A673 (cell line): ENCODE data around the gene MYL9. TPM values are rescaled to one million over a fixed set of nuclear protein-coding genes. Genes with fewer than 3 reads are reported as not detected.

Experiments used
- Bru-seq: library from RNA; stranded (reverse); fragments of 400-500 nt; gene quantifications from one replicate; lab custom pipeline; 2021; lab: Mats Ljungman, UMichigan
- BruChase-seq, 2 experiments: library from RNA; stranded (reverse); fragments of 400-500 nt; gene quantifications; one replicate each; lab custom pipeline; 2021; lab: Mats Ljungman, UMichigan
- BruUV-seq: library from RNA; stranded (reverse); fragments of 400-500 nt; replicated peaks from 2 replicates; lab custom pipeline; 2021; lab: Mats Ljungman, UMichigan
- CTCF ChIA-PET: fragments of 300-600 bp; sonication (Branson Sonifier 250); formaldehyde crosslinking; loops from one replicate; lab custom pipeline; 2022; ENCODE audit warnings: antibody characterized with exemption; lab: Charles Lee
- POLR2A ChIA-PET: fragments of 300-600 bp; sonication (Branson Sonifier 250); formaldehyde crosslinking; loops from one replicate; lab custom pipeline; 2022; ENCODE audit warnings: antibody characterized with exemption; ENCODE audit not compliant: low non-redundant PET; lab: Charles Lee
- DNase-seq: peaks from one replicate; pipeline ENCODE4 v3.0.0-alpha.2; 2015; ENCODE audit warnings: low spot score
- H3K27ac ChIP-seq: fragments of 200-600 bp; sonication (generic); 2 replicates; pipeline ENCODE4 v1.5.1; 2016; ENCODE audit warnings: mixed run types, low read depth, mild to moderate bottlenecking, mixed read lengths, antibody characterized with exemption, low read length; ENCODE audit not compliant: poor library complexity, severe bottlenecking
- H3K27me3 ChIP-seq: fragments of 200-600 bp; sonication (generic); replicated peaks from 2 replicates; pipeline ENCODE4 v1.6.1; 2017; ENCODE audit warnings: mixed run types, low read depth, mild to moderate bottlenecking, mixed read lengths, antibody characterized with exemption, low read length; ENCODE audit not compliant: insufficient read depth, poor library complexity
- H3K36me3 ChIP-seq: fragments of 200-600 bp; sonication (generic); 2 replicates; pipeline ENCODE4 v1.6.1; 2016; ENCODE audit warnings: mixed run types, mild to moderate bottlenecking, mixed read lengths, antibody characterized with exemption, low read length; ENCODE audit not compliant: insufficient read depth, poor library complexity, severe bottlenecking
- H3K4me1 ChIP-seq: fragments of 200-600 bp; sonication (generic); 2 replicates; pipeline ENCODE4 v1.6.1; 2017; ENCODE audit warnings: mixed run types, mild to moderate bottlenecking, mixed read lengths, antibody characterized with exemption, low read length; ENCODE audit not compliant: insufficient read depth, poor library complexity, severe bottlenecking
- H3K4me3 ChIP-seq: fragments of 200-600 bp; sonication (generic); 2 replicates; pipeline ENCODE4 v1.5.1; 2016; ENCODE audit warnings: low read depth, mixed run types, mild to moderate bottlenecking, mixed read lengths, low read length; ENCODE audit not compliant: poor library complexity, severe bottlenecking
- H3K9me3 ChIP-seq: fragments of 200-600 bp; sonication (generic); 2 replicates; pipeline ENCODE4 v1.6.1; 2016; ENCODE audit warnings: mixed run types, low read depth, mild to moderate bottlenecking, mixed read lengths, antibody characterized with exemption, low read length; ENCODE audit not compliant: poor library complexity, severe bottlenecking
- CTCF ChIP-seq: fragments of 300-800, 200-600 bp; sonication (generic); conservative IDR thresholded peaks from 2 replicates; pipeline ENCODE4 v1.5.1; 2017; ENCODE audit warnings: low read depth, mild to moderate bottlenecking, antibody characterized with exemption, low read length, moderate library complexity, mixed read lengths
- EZH2 ChIP-seq: fragments of 200-600 bp; sonication (generic); IDR thresholded peaks from 2 replicates; pipeline ENCODE4 v1.6.1; 2017; ENCODE audit warnings: borderline replicate concordance, low read depth, mild to moderate bottlenecking, mixed read lengths, antibody characterized with exemption, low read length; ENCODE audit not compliant: poor library complexity, severe bottlenecking
- intact Hi-C: fragments of 100-400 bp; cut with micrococcal nuclease; formaldehyde crosslinking; loops from one replicate; pipeline ENCODE4 v1.10.0; 2022; ENCODE audit not compliant: unreplicated experiment
- long read RNA-seq: library from polyadenylated mRNA; stranded (forward); transcript quantifications from one replicate; pipeline ENCODE4 v2.0.0, GENCODE V29; 2022
- total RNA-seq: library from RNA; stranded (reverse); gene quantifications from 2 replicates; pipeline ENCODE4 v1.2.3, GENCODE V29; 2021

The MYL9 gene
- total RNA-seq (0.11 TPM in 1 of 2 replicates, not detected in the other), Bru-seq, nascent RNA (percentile 7 among the genes with signal in this experiment), BruChase-seq, experiment 1, labeled RNA remaining after a 2-hour chase (percentile 8 among the genes with signal in this experiment), BruChase-seq, experiment 2, labeled RNA remaining after a 6-hour chase (percentile 8 among the genes with signal in this experiment)
- long read RNA-seq: 0 reads

GRCh38 chr20:36541227-36541767, at the start of gene MYL9:
MYL9 (plus strand) TSS chr20:36541519; CDS start chr20:36544885, 3,366 bp downstream.
- BruUV-seq: no TSS peak
- Histone ChIP-seq H3K27ac (no peak within 1 kb of the TSS), H3K36me3 (no peaks in the 10 kb centered on the region), H3K4me3 (no peak within 1 kb of the TSS), H3K9me3 (no peaks in the 10 kb centered on the region), H3K4me1 (peaks cover 13% of the 10 kb centered on the region), H3K27me3 (no peaks in the 10 kb centered on the region)
- CTCF ChIA-PET: no interaction called here
- POLR2A ChIA-PET: no interaction called here
- no peak for DNase-seq
- intact Hi-C loops: no loop called here
- TF ChIP-seq EZH2 (no peak), CTCF (no peak)

- H3K4me1 ChIP-seq: no peaks in the 10 kb centered on the region
- ChIA-PET CTCF (interaction anchor here (0.6 kb wide), 1 partner anchor 1700 kb away, joined by 4 read pairs; no protein-coding TSS in a partner anchor), POLR2A (interaction anchor here (0.6 kb wide), 1 partner anchor 599 kb away, joined by 10 read pairs; no protein-coding TSS in a partner anchor)
- no peak overlapping the region for H3K27ac ChIP-seq
- no peaks in the 10 kb centered on the region for H3K27me3 ChIP-seq
- no TSS peak for BruUV-seq
- H3K9me3 ChIP-seq: no peaks in the 10 kb centered on the region
- TF ChIP-seq EZH2 (no peak), CTCF (no peak)
- DNase-seq: no peak
- peaks cover 6% of the 10 kb centered on the region for H3K36me3 ChIP-seq
- intact Hi-C loops: no loop called here
- no peak overlapping the region for H3K4me3 ChIP-seq
Observed at GRCh38 chr20:36491901-36492617, 49.3 kb upstream of the MYL9 start.

- TF ChIP-seq CTCF (peak; percentile 37), EZH2 (no peak)
- no TSS peak for BruUV-seq
- CTCF ChIA-PET: interaction anchor here (1.1 kb wide), 1 partner anchor 94 kb away, joined by 3 read pairs; no protein-coding TSS in a partner anchor
- POLR2A ChIA-PET: no interaction called here
- Histone ChIP-seq H3K9me3 (no peaks in the 10 kb centered on the region), H3K4me3 (no peak overlapping the region), H3K36me3 (peaks cover 14% of the 10 kb centered on the region), H3K27ac (no peak overlapping the region), H3K27me3 (no peaks in the 10 kb centered on the region), H3K4me1 (no peaks in the 10 kb centered on the region)
- DNase-seq: no peak
- intact Hi-C loops: no loop called here
Observed at GRCh38 chr20:36493051-36493800, 48.1 kb upstream of the MYL9 start.
